H1 (cell line): Measurements from ENCODE around the gene DCDC2C. TPM values are rescaled to one million over a fixed set of nuclear protein-coding genes. Genes with fewer than 3 reads are reported as not detected.

Experiments
- CTCF ChIA-PET: fragments of 300-600 bp; sonication (Branson Sonifier 250); formaldehyde crosslinking; loops from one replicate; lab custom pipeline; 2021; ENCODE audit not compliant: partially characterized antibody; lab: Charles Lee
- POLR2A ChIA-PET: fragments of 300-600 bp; sonication (Branson Sonifier 250); formaldehyde crosslinking; loops from one replicate; lab custom pipeline; 2021; ENCODE audit warnings: inconsistent platforms; ENCODE audit not compliant: partially characterized antibody; lab: Charles Lee
- DNase-seq, 2 experiments: peaks; one replicate each; pipeline versions ENCODE4 v3.0.0 to v3.0.0-alpha.2; 2010 to 2022; ENCODE audit warnings: low spot score in 2 of 2, low read depth in 1 of 2, mixed read lengths in 1 of 2
- FAIRE-seq: peaks from 2 replicates; lab custom pipeline; 2011; peaks lifted over from hg19 to GRCh38; lab: Jason Lieb, UNC
- H2AFZ ChIP-seq: 2 replicates; pipeline ENCODE4 v1.8.1; 2012; ENCODE audit warnings: low read length, inconsistent platforms
- H2AK5ac ChIP-seq: 2 replicates; pipeline ENCODE4 v1.6.1; 2013; ENCODE audit warnings: low read depth, low read length
- H2BK120ac ChIP-seq: replicated peaks from 2 replicates; pipeline ENCODE3; 2013; ENCODE audit warnings: low read depth, low read length, inconsistent platforms
- H2BK12ac ChIP-seq: 2 replicates; pipeline ENCODE4 v1.6.1; 2013; ENCODE audit warnings: low read depth, low read length
- H2BK15ac ChIP-seq: 2 replicates; pipeline ENCODE4 v1.6.1; 2013; ENCODE audit warnings: low read length
- H2BK20ac ChIP-seq: 2 replicates; pipeline ENCODE4 v1.6.1; 2013; ENCODE audit warnings: low read length
- H2BK5ac ChIP-seq: 2 replicates; pipeline ENCODE4 v1.6.1; 2013; ENCODE audit warnings: low read depth, low read length
- H3K14ac ChIP-seq: 2 replicates; pipeline ENCODE4 v1.6.1; 2013; ENCODE audit warnings: inconsistent platforms; ENCODE audit not compliant: insufficient read length
- H3K18ac ChIP-seq: 2 replicates; pipeline ENCODE4 v1.6.1; 2013; ENCODE audit warnings: low read length; ENCODE audit errors: extremely low read depth
- H3K23ac ChIP-seq: 2 replicates; pipeline ENCODE4 v1.6.1; 2013; ENCODE audit warnings: inconsistent platforms; ENCODE audit not compliant: insufficient read length
- H3K23me2 ChIP-seq: 2 replicates; pipeline ENCODE4 v1.6.1; 2013; ENCODE audit warnings: low read depth, low read length
- H3K27ac ChIP-seq: 2 replicates; pipeline ENCODE4 v1.6.1; 2011; ENCODE audit warnings: low read depth, low read length, inconsistent platforms
- H3K27me3 ChIP-seq, 4 experiments: replicated peaks in 1 of 4; 1 replicate in 1 of 4; 2 replicates in 3 of 4; pipeline versions ENCODE4 v1.6.1 to v1.8.1; 2011 to 2013; ENCODE audit warnings: low read length in 3 of 4, mild to moderate bottlenecking in 3 of 4, inconsistent platforms in 2 of 4, mixed read lengths in 2 of 4, moderate library complexity in 1 of 4; ENCODE audit not compliant: control insufficient read depth in 3 of 4, insufficient read depth in 3 of 4; ENCODE audit errors: extremely low read depth in 1 of 4
- H3K36me3 ChIP-seq, 4 experiments: 2 replicates each; pipeline versions ENCODE4 v1.6.1 to v1.8.1; 2011 to 2013; ENCODE audit warnings: mild to moderate bottlenecking in 4 of 4, low read length in 3 of 4, moderate library complexity in 2 of 4, control low read depth in 1 of 4, inconsistent platforms in 1 of 4; ENCODE audit not compliant: insufficient read depth in 4 of 4, control insufficient read depth in 2 of 4
- H3K4ac ChIP-seq: replicated peaks from 2 replicates; pipeline ENCODE3; 2013; ENCODE audit warnings: low read length, low read depth, mixed read lengths, inconsistent platforms; ENCODE audit not compliant: insufficient read length
- H3K4me1 ChIP-seq, 4 experiments: replicated peaks in 1 of 4; 1 replicate in 1 of 4; 2 replicates in 3 of 4; pipeline versions ENCODE4 v1.6.1 to v1.8.1; 2011 to 2013; ENCODE audit warnings: low read length in 3 of 4, inconsistent platforms in 2 of 4, mixed read lengths in 1 of 4; ENCODE audit not compliant: insufficient read depth in 4 of 4, control insufficient read depth in 3 of 4
- H3K4me2 ChIP-seq, 2 experiments: 2 replicates each; pipeline versions ENCODE4 v1.6.1 to v1.8.1; 2011 to 2013; ENCODE audit warnings: low read depth in 2 of 2, low read length in 2 of 2, control low read depth in 1 of 2, inconsistent platforms in 1 of 2, mild to moderate bottlenecking in 1 of 2; ENCODE audit not compliant: insufficient read depth in 1 of 2
- H3K4me3 ChIP-seq, 4 experiments: fragments of 200-600, 300-600 bp in 1 of 4; sonication (generic), shearing (Covaris generic), sonication (Bioruptor Twin) in 1 of 4; 2 replicates each; pipeline versions ENCODE4 v1.5.1 to v1.8.1; 2011 to 2016; ENCODE audit warnings: low read length in 4 of 4, low read depth in 3 of 4, control low read depth in 2 of 4, inconsistent platforms in 2 of 4, mild to moderate bottlenecking in 2 of 4, mixed read lengths in 1 of 4, moderate library complexity in 1 of 4; ENCODE audit not compliant: insufficient read depth in 2 of 4; ENCODE audit errors: extremely low read depth in 1 of 4
- H3K56ac ChIP-seq: replicated peaks from 2 replicates; pipeline ENCODE3; 2013; ENCODE audit warnings: low read depth, mild to moderate bottlenecking, mixed read lengths, low read length, inconsistent platforms; ENCODE audit not compliant: insufficient read length
- H3K79me1 ChIP-seq: 2 replicates; pipeline ENCODE4 v1.6.1; 2013; ENCODE audit warnings: low read depth, low read length, control low read depth
- H3K79me2 ChIP-seq, 2 experiments: 2 replicates each; pipeline versions ENCODE4 v1.6.1 to v1.8.1; 2012 to 2013; ENCODE audit warnings: low read length in 2 of 2, mild to moderate bottlenecking in 2 of 2, inconsistent platforms in 1 of 2; ENCODE audit not compliant: insufficient read depth in 2 of 2, control insufficient read depth in 1 of 2
- H3K9ac ChIP-seq, 4 experiments: replicated peaks in 1 of 4; 1 replicate in 1 of 4; 2 replicates in 3 of 4; pipeline versions ENCODE4 v1.6.1 to v1.8.1; 2011 to 2013; ENCODE audit warnings: low read depth in 3 of 4, low read length in 3 of 4, control low read depth in 2 of 4, mild to moderate bottlenecking in 2 of 4, moderate library complexity in 2 of 4, inconsistent platforms in 1 of 4; ENCODE audit errors: extremely low read depth in 1 of 4
- H3K9me3 ChIP-seq, 2 experiments: 2 replicates each; pipeline versions ENCODE4 v1.6.1 to v1.8.1; 2012 to 2013; ENCODE audit warnings: mild to moderate bottlenecking in 2 of 2, moderate library complexity in 2 of 2, control low read depth in 1 of 2, inconsistent platforms in 1 of 2, low read depth in 1 of 2, low read length in 1 of 2, mixed read lengths in 1 of 2; ENCODE audit not compliant: insufficient read depth in 2 of 2
- H4K20me1 ChIP-seq, 2 experiments: replicated peaks in 1 of 2; 2 replicates each; pipeline versions ENCODE3 to v1.8.1; 2011 to 2013; ENCODE audit warnings: inconsistent platforms in 2 of 2, low read length in 2 of 2, mild to moderate bottlenecking in 1 of 2; ENCODE audit not compliant: insufficient read depth in 2 of 2, control insufficient read depth in 1 of 2
- H4K5ac ChIP-seq: 2 replicates; pipeline ENCODE4 v1.6.1; 2013; ENCODE audit warnings: low read length, low read depth, mixed read lengths, inconsistent platforms; ENCODE audit not compliant: insufficient read length
- H4K8ac ChIP-seq: 2 replicates; pipeline ENCODE4 v1.8.0; 2013; ENCODE audit warnings: mild to moderate bottlenecking, moderate library complexity, low read length, inconsistent platforms; ENCODE audit not compliant: insufficient read depth; ENCODE audit errors: extremely low read depth
- H4K91ac ChIP-seq: replicated peaks from 2 replicates; pipeline ENCODE3; 2013; ENCODE audit warnings: low read length, mixed read lengths, inconsistent platforms; ENCODE audit not compliant: insufficient read length
- CBX8 ChIP-seq: fragments of 300-800, 300-1000 bp; sonication (generic); IDR thresholded peaks from 2 replicates; pipeline ENCODE4 v1.7.1; 2016; ENCODE audit warnings: low read depth, low read length, borderline replicate concordance
- ZNF274 ChIP-seq: IDR thresholded peaks from 2 replicates; pipeline ENCODE4 v1.7.0; 2012; ENCODE audit warnings: low read length, borderline replicate concordance; ENCODE audit errors: extremely low read depth
- WGBS, 2 experiments: shearing (Covaris generic) in 1 of 2; methylation state at CpG; one replicate each; pipeline versions ENCODE4 v1.1.6 to v1.1.7; 2013 to 2015; ENCODE audit warnings: low lambda C conversion rate in 2 of 2, mixed read lengths in 2 of 2, inconsistent platforms in 1 of 2, low coverage in 1 of 2, missing lambda C conversion rate in 1 of 2; ENCODE audit not compliant: insufficient replicate concordance in 2 of 2, insufficient coverage in 1 of 2, insufficient read length in 1 of 2; ENCODE audit errors: extremely low coverage in 1 of 2, missing lambda C conversion rate in 1 of 2; 5-methylcytosine and 5-hydroxymethylcytosine counted together
- polyA plus RNA-seq, 7 experiments: library from polyadenylated mRNA; depleted of rRNA in 3 of 7; stranded (reverse) in 5 of 7; unstranded in 2 of 7; fragments of >200 nt in 5 of 7; fragments of 200-250 nt in 2 of 7; gene quantifications; 1 replicate in 5 of 7; 2 replicates in 1 of 7; 4 replicates in 1 of 7; pipeline versions ENCODE4 v1.2.1 to v1.2.3, GENCODE V29; 2011 to 2013; ENCODE audit warnings: missing spikeins in 2 of 7, mixed read lengths in 2 of 7
- total RNA-seq: library from RNA; stranded (reverse); fragmentation: NEBNext Ultra II Directional; extraction: Animal tissue kit (Norgen Biotek cat#: 25700); gene quantifications from 2 replicates; pipeline ENCODE4 v1.2.1, GENCODE V29; 2021

The DCDC2C gene
- total and polyA plus RNA-seq, 2 of the 8 experiments (the other 6 are each of a cell fraction or from before 2014, with no cell fraction given), result 0.50 TPM; not detected in 1

- FAIRE-seq, result no peak
- Histone ChIP-seq H3K4me2 (no peak overlapping the region), H3K23me2 (no peaks in the 10 kb centered on the region), H3K23ac (no peak overlapping the region), H3K4me3 (no peak overlapping the region), H3K27me3 (no peaks in the 10 kb centered on the region), H3K4me1 (peaks cover 0 to 4% (median 0%) of the 10 kb centered on the region in 4 experiments; a peak in 1 of 7 replicates), H4K5ac (no peak overlapping the region), H3K79me2 (no peaks in the 10 kb centered on the region), H3K36me3 (no peaks in the 10 kb centered on the region), H2BK5ac (no peak overlapping the region), H2BK15ac (no peak overlapping the region), H3K14ac (no peak overlapping the region), H3K9ac (no peak overlapping the region), H2AK5ac (no peak overlapping the region), H2BK120ac (no peak overlapping the region), H2BK20ac (no peak overlapping the region), H2BK12ac (no peak overlapping the region), H3K4ac (no peak overlapping the region), H4K20me1 (no peaks in the 10 kb centered on the region), H3K56ac (no peak overlapping the region), H3K27ac (no peak overlapping the region), H3K18ac (no peak overlapping the region), H4K91ac (no peak overlapping the region), H3K9me3 (no peaks in the 10 kb centered on the region), H2AFZ (no peak overlapping the region), H4K8ac (peak overlapping the region; percentile 48; the same call in 1 of the 2 replicates), H3K79me1 (no peaks in the 10 kb centered on the region)
- 91% methylated on average over 10 of the region's 10 CpGs; no CpG with 5 or more reads in 1 of the 2 experiments for whole genome bisulfite sequencing, 2 experiments
- ChIA-PET CTCF (interaction anchor here (0.8 to 6.6 kb wide), 14 partner anchors 11 to 557 kb away, joined by 3 to 63 read pairs (median 4); no protein-coding TSS in a partner anchor), POLR2A (no interaction called here)
- DNase-seq, result no peak
- no peak for TF ChIP-seq ZNF274
- TF ChIP-seq CBX8, result no peak
Measured at GRCh38 chr2:3779496-3780049, 76.2 kb downstream of the DCDC2C start.
